Measurements from ENCODE around the gene MARCHF3.

- TF ChIP-seq CTCF (IDR thresholded peaks at IDR 0.05) (no peak), POLR2A (IDR thresholded peaks at IDR 0.05) (no peak)
Measured at GRCh38 chr5:126963822-126964375, 66.5 kb downstream of the MARCHF3 start.
